Measurements from ENCODE around the gene NDST4.

The NDST4 gene

DNA sequence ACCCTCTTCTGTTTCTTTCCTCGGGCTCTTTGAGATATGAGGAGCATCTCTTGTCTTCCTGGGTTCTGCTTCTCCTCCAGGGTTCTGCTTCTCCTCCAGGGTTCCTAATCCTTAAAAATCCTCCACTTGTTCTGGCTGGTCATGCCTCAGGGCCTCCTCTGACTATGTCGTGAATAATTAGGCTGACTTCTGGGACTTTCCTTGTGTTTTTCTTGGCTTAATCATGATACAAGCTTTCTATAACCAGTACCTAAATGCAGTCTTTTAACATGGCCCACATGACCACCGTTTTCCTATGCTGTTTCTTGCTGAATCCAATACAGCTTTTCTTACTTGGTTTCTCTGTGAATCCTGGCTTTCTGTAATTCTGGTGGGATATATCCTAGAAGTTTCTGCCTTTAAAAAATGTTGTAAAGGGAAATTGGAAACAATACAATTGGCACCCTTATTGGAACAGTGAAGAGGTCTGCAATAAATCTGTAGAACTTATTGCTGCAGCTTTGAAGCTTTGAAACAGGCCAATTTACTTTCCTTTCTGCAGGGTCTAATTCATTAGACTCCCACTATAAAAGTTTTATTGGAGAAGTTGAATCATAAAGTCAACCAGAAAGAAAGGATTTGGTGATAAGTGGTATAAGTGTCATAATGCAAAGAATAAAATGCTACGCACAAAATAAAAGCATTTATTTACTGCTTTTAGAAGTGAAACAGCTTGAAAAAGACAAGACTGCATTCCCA is 301.7 kb downstream of the NDST4 start:
- DNase-seq (ENCODE audit: insufficient read length, low spot score) (no peak), FAIRE-seq (no peak)

DNA sequence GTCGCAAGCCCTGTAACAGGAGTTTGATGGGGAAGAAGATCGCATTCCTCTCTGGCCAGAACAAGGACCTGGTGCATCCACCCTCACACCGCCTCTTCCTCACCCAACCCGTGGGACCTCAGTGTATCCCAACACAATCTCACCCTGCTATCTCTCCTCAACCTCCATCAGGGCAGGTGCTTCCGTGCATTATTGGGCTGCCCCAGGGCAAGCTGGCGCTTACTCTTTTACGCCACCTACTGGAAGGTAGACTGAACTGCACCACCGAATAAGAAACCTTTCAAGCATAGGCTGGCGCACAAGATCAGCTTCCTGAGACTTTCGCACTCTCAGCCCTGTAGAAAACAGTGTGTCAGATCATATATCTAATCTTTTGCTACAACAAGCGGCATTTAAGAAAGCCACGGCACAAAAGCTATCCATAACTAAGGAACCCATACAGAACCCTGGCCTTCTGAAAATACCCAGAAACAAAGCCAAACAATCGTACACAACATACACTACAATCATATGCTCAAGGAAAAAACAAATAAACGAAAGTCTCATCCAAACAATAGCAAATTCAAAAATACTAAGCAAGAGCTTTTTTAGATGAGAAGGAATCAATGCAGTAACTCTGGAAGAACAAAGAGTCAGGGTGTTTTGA is 305.5 kb downstream of the NDST4 start:
- DNase-seq (ENCODE audit: insufficient read length, low spot score) (peak; percentile 9), FAIRE-seq (peak; percentile 52)

DNA sequence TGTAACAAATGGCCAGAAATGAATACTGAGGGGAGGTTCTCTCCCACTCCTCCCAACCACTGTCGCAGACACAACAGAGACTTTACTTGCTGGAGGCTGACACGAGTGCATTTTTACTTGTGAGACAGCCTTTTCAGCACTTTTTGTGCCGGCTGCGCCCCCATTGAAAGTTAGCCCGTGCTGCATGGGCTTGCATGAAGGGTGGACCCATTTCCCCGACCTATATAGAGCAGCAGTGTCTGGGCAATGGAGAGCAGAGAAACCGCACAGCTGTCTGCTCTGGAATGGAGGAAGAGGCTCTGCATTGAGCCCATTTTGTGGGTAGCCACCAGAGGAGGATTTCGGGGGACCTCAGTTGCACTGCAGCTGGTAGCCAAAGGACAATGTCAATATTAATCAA is 306.1 kb downstream of the NDST4 start:
- DNase-seq (ENCODE audit: insufficient read length, low spot score) (no peak), FAIRE-seq (no peak)

DNA sequence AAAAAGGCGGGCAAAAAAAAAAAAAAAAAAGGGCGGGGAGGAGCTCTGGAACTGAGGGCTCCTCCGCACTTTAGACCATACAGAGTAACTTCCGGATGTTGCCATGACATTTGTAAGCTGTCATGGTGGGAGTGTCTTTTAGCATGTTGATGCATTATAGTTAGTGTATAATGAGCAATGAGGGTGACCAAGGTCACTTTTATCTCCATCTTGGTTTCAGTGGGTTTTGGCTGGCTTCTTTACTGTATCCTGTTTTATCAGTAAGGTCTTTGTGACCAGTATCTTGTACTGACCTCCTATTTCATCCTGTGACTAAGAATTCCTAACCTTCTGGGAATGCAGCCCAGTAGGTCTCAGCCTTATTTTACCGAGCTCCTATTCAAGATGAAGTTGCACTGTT is 321.4 kb downstream of the NDST4 start:
- no peak for FAIRE-seq
- DNase-seq (ENCODE audit: insufficient read length, low spot score) = no peak

- DNase-seq (ENCODE audit: insufficient read length, low spot score) (no peak), FAIRE-seq (no peak)
Observed at GRCh38 chr4:114785570-114785969, 327.9 kb downstream of the NDST4 start.

DNA sequence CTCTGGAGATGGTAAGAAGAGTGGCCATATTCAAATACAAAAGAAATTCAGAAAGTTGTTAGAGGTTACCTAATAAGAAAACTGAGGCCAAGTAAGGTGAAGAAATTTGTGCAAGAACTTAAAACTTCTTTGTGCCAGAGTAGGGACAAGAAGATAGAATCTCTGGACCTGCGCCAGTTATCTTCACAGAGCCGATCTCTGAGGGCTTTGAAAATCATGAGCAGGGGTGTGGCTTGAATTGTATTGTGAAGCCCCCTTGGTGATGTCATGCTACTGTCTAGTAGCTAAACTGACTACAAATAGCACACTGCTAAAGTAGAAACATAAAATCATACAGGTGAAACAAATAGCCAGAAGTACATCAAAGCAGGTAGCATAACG is 330.2 kb downstream of the NDST4 start:
- FAIRE-seq = no peak
- DNase-seq (ENCODE audit: insufficient read length, low spot score) = no peak

- FAIRE-seq = no peak
- DNase-seq (ENCODE audit: insufficient read length, low spot score) = no peak
Observed at GRCh38 chr4:114782415-114783214, 330.8 kb downstream of the NDST4 start.

GRCh38 chr4:114780205-114780604 is 333.2 kb downstream of the NDST4 start:
- FAIRE-seq (no peak), DNase-seq (ENCODE audit: insufficient read length, low spot score) (no peak)
